Natural killer cell (primary cell): ENCODE measurements around the gene C19orf25. TPM values are rescaled to one million over a fixed set of nuclear protein-coding genes. Genes with fewer than 3 reads are reported as not detected.

Source experiments
- ATAC-seq, 3 donors: fragments of 150-1000 bp in 2 of 3; fragments of 200-7000 bp in 1 of 3; cut with Tn5 transposase; 1 replicate in 1 of 3; 2 replicates in 2 of 3; pipeline ENCODE4 v1.10.0; 2021; ENCODE audit warnings: mild to moderate bottlenecking in 2 of 3, moderate library complexity in 2 of 3
- DNase-seq, 2 donors: peaks; one replicate each; pipeline versions ENCODE4 v3.0.0 to v3.0.0-alpha.2; 2013 to 2021; ENCODE audit warnings: mixed read lengths in 1 of 2
- H3K27ac ChIP-seq: one replicate; pipeline ENCODE4 v1.5.1; 2013; ENCODE audit warnings: mild to moderate bottlenecking, low read length
- H3K27me3 ChIP-seq: one replicate; pipeline ENCODE4 v1.6.1; 2013; ENCODE audit warnings: low read length; ENCODE audit not compliant: control insufficient read depth, insufficient read depth
- H3K36me3 ChIP-seq: one replicate; pipeline ENCODE4 v1.6.1; 2013; ENCODE audit warnings: low read length; ENCODE audit not compliant: control insufficient read depth, insufficient read depth
- H3K4me1 ChIP-seq: one replicate; pipeline ENCODE4 v1.6.1; 2013; ENCODE audit warnings: low read length; ENCODE audit not compliant: control insufficient read depth, insufficient read depth
- H3K4me3 ChIP-seq: one replicate; pipeline ENCODE4 v1.5.1; 2013; ENCODE audit warnings: low read length
- H3K9me3 ChIP-seq: one replicate; pipeline ENCODE4 v1.6.1; 2013; ENCODE audit warnings: low read length; ENCODE audit not compliant: control insufficient read depth, insufficient read depth
- H3K27ac Mint-ChIP-seq, 2 donors: one replicate each; pipeline ENCODE4 v1.8.0; 2022; ENCODE audit warnings: mild to moderate bottlenecking in 2 of 2, mixed read lengths in 2 of 2, moderate library complexity in 1 of 2
- H3K27me3 Mint-ChIP-seq, 2 donors: one replicate each; pipeline ENCODE4 v1.8.0; 2022; ENCODE audit warnings: low read depth in 2 of 2, mixed read lengths in 2 of 2
- H3K36me3 Mint-ChIP-seq: one replicate; pipeline ENCODE4 v1.8.0; 2022; ENCODE audit warnings: mixed read lengths
- H3K4me1 Mint-ChIP-seq, 2 donors: one replicate each; pipeline ENCODE4 v1.8.0; 2022; ENCODE audit warnings: mixed read lengths in 2 of 2
- H3K4me3 Mint-ChIP-seq: one replicate; pipeline ENCODE4 v1.8.0; 2022; ENCODE audit warnings: mild to moderate bottlenecking, moderate library complexity, mixed read lengths
- H3K9me3 Mint-ChIP-seq, 2 donors: one replicate each; pipeline ENCODE4 v1.8.0; 2022; ENCODE audit warnings: mixed read lengths in 2 of 2
- WGBS: methylation state at CpG from one replicate; pipeline ENCODE4 v1.1.7; 2013; ENCODE audit warnings: missing lambda C conversion rate; ENCODE audit not compliant: insufficient coverage; 5-methylcytosine and 5-hydroxymethylcytosine counted together
- intact Hi-C: fragments of 100-400 bp; cut with micrococcal nuclease; formaldehyde crosslinking; loops from one replicate; pipeline ENCODE4 v1.14.2; 2022
- total RNA-seq, 4 donors: library from RNA; stranded (reverse); fragments of 120-200 nt in 1 of 4; gene quantifications; one replicate each; pipeline versions ENCODE4 v1.2.3 to v1.2.4, GENCODE V29; 2013 to 2022
- TF ChIP-seq, protein P1 (sequence below): fragments of 200-600 bp; IDR thresholded peaks from one replicate; pipeline ENCODE4 v1.8.0; 2022; ENCODE audit warnings: antibody characterized with exemption

Gene C19orf25
- total RNA-seq, 3 donors from 2014 or later (not counting 1 experiment from before 2014, with no cell fraction given), result 30.2 to 42.2 (median 34.3) TPM

DNA sequence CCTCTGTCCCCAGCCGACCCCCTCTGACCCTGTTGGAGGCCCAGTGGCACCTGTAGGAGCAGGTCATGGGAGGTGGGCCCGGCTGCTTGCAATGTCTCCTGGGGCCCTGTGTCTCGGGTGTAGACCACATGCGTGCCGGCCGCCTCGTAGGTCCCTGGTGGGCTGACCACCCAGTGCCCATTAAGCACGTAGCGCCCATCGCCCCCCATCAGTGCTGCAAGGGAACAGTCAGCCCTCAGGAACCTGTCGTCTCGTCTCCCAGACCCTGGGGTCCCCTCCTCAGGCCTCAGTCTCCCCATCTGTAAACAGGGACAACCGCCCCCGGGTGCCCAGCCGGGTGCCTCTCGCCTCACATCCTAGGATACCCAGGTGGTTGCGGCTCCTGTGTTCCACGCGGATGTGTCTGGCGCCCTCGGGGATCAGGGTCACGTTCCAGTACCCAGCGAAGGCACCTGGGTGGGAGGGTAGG is 28.2 kb upstream of the C19orf25 start:
- TF ChIP-seq, protein P1, sequence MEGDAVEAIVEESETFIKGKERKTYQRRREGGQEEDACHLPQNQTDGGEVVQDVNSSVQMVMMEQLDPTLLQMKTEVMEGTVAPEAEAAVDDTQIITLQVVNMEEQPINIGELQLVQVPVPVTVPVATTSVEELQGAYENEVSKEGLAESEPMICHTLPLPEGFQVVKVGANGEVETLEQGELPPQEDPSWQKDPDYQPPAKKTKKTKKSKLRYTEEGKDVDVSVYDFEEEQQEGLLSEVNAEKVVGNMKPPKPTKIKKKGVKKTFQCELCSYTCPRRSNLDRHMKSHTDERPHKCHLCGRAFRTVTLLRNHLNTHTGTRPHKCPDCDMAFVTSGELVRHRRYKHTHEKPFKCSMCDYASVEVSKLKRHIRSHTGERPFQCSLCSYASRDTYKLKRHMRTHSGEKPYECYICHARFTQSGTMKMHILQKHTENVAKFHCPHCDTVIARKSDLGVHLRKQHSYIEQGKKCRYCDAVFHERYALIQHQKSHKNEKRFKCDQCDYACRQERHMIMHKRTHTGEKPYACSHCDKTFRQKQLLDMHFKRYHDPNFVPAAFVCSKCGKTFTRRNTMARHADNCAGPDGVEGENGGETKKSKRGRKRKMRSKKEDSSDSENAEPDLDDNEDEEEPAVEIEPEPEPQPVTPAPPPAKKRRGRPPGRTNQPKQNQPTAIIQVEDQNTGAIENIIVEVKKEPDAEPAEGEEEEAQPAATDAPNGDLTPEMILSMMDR, result no peak
- Histone ChIP-seq H3K27ac (peak overlapping the region; percentile 41), H3K4me3 (no peak overlapping the region), H3K4me1 (peaks cover 31% of the 10 kb centered on the region), H3K36me3 (no peaks in the 10 kb centered on the region), H3K9me3 (peaks cover 9% of the 10 kb centered on the region), H3K27me3 (peaks cover 14% of the 10 kb centered on the region)
- Mint-ChIP-seq H3K36me3 (no peaks in the 10 kb centered on the region), H3K9me3 (no peaks in the 10 kb centered on the region), H3K27ac (peak overlapping the region; percentile 83 to 94), H3K27me3 (peaks cover 15 to 33% of the 10 kb centered on the region in 2 donors), H3K4me3 (no peak overlapping the region), H3K4me1 (peaks cover 10 to 20% of the 10 kb centered on the region in 2 donors)
- WGBS, result 78% methylated on average over 23 of the region's 23 CpGs
- intact Hi-C loops, result loop anchor here (1.0 kb wide), 1 partner anchor 17 kb away; the partner anchor contains the start of gene PCSK4
- ATAC-seq, result no peak
- no peak for DNase-seq

- Mint-ChIP-seq H3K36me3 (no peaks in the 10 kb centered on the region), H3K4me1 (peaks cover 10 to 20% of the 10 kb centered on the region in 2 donors), H3K9me3 (no peaks in the 10 kb centered on the region), H3K4me3 (no peak overlapping the region), H3K27me3 (peaks cover 15 to 33% of the 10 kb centered on the region in 2 donors), H3K27ac (peak overlapping the region in 1 of 2 donors; percentile 36)
- Histone ChIP-seq H3K27ac (no peak overlapping the region), H3K27me3 (peaks cover 11% of the 10 kb centered on the region), H3K4me3 (no peak overlapping the region), H3K36me3 (no peaks in the 10 kb centered on the region), H3K4me1 (peaks cover 27% of the 10 kb centered on the region), H3K9me3 (peaks cover 9% of the 10 kb centered on the region)
- DNase-seq (no peak), ATAC-seq (no peak)
- WGBS, result 91% methylated on average over 45 of the region's 45 CpGs
- intact Hi-C loops, result no loop called here
- TF ChIP-seq, protein P1, result no peak
Measured at GRCh38 chr19:1505991-1506881, 27.2 kb upstream of the C19orf25 start.

GRCh38 chr19:1505012-1505411 is 26.0 kb upstream of the C19orf25 start:
- intact Hi-C loops, result no loop called here
- peaks cover 9% of the 10 kb centered on the region for H3K9me3 ChIP-seq
- WGBS, result 76% methylated on average over 8 of the region's 8 CpGs
- no peak overlapping the region for H3K27ac Mint-ChIP-seq
- no peaks in the 10 kb centered on the region for H3K9me3 Mint-ChIP-seq
- H3K4me1 ChIP-seq, result peaks cover 27% of the 10 kb centered on the region
- no peak overlapping the region for H3K27ac ChIP-seq
- no peaks in the 10 kb centered on the region for H3K36me3 Mint-ChIP-seq
- ATAC-seq, result no peak
- DNase-seq, result no peak
- no peaks in the 10 kb centered on the region for H3K36me3 ChIP-seq
- peaks cover 12 to 26% of the 10 kb centered on the region in 2 donors for H3K27me3 Mint-ChIP-seq
- H3K4me3 Mint-ChIP-seq, result no peak overlapping the region
- TF ChIP-seq, protein P1, result no peak
- H3K4me1 Mint-ChIP-seq, result peaks cover 10 to 18% of the 10 kb centered on the region in 2 donors
- peaks cover 11% of the 10 kb centered on the region for H3K27me3 ChIP-seq
- no peak overlapping the region for H3K4me3 ChIP-seq
